Nephron progenitor cell (in vitro differentiated cells): ENCODE data around the gene RAF1.

Experiments used
- DNase-seq: peaks from one replicate; pipeline ENCODE4 v3.0.0; 2021
- H3K27ac Mint-ChIP-seq: 2 replicates; pipeline ENCODE4 v1.8.0; 2021; ENCODE audit warnings: mild to moderate bottlenecking, moderate library complexity, mixed read lengths
- H3K27me3 Mint-ChIP-seq: 2 replicates; pipeline ENCODE4 v1.8.0; 2021; ENCODE audit warnings: mild to moderate bottlenecking, low read depth, mixed read lengths; ENCODE audit not compliant: poor library complexity
- H3K36me3 Mint-ChIP-seq: 2 replicates; pipeline ENCODE4 v1.8.0; 2021; ENCODE audit warnings: low read depth, mixed read lengths
- H3K4me1 Mint-ChIP-seq: 2 replicates; pipeline ENCODE4 v1.8.0; 2021; ENCODE audit warnings: mixed read lengths
- H3K4me3 Mint-ChIP-seq: 2 replicates; pipeline ENCODE4 v1.8.0; 2021; ENCODE audit warnings: mild to moderate bottlenecking, moderate library complexity, mixed read lengths
- H3K9me3 Mint-ChIP-seq: 2 replicates; pipeline ENCODE4 v1.8.0; 2021; ENCODE audit warnings: mild to moderate bottlenecking, moderate library complexity, mixed read lengths
- TF ChIP-seq, protein P1 (sequence below): fragments of 200-600 bp; sonication (generic); IDR thresholded peaks from 2 replicates; pipeline ENCODE4 v1.5.0; 2021; ENCODE audit warnings: antibody characterized with exemption

RAF1 gene

DNA sequence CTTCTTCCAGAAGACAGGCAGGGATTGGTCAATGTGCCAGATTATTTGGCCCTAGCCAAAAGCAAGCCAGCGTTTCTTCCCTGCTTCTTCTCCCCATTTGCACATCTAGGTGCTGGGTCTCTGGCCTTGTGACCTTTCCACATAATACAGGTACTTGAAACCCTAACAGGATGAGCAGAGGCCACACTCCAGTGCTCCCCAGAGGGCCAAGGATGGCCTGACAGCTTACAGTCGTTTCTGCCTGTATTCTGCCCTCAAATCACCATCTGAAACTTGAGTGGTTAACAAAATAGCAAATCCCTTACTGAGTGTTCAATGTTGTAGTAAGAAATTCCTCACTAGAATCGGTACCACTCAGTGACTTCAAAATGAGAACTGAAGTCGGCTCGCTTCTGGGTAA, 77.9 kb downstream of the RAF1 start:
- H3K36me3 Mint-ChIP-seq, result peaks cover 62% of the 10 kb centered on the region
- no peak overlapping the region for H3K4me3 Mint-ChIP-seq
- no peaks in the 10 kb centered on the region for H3K27me3 Mint-ChIP-seq
- peak overlapping the region; percentile 73 for H3K27ac Mint-ChIP-seq
- peaks cover 6% of the 10 kb centered on the region for H3K4me1 Mint-ChIP-seq
- no peaks in the 10 kb centered on the region for H3K9me3 Mint-ChIP-seq
- DNase-seq, result no peak
- TF ChIP-seq, protein P1, sequence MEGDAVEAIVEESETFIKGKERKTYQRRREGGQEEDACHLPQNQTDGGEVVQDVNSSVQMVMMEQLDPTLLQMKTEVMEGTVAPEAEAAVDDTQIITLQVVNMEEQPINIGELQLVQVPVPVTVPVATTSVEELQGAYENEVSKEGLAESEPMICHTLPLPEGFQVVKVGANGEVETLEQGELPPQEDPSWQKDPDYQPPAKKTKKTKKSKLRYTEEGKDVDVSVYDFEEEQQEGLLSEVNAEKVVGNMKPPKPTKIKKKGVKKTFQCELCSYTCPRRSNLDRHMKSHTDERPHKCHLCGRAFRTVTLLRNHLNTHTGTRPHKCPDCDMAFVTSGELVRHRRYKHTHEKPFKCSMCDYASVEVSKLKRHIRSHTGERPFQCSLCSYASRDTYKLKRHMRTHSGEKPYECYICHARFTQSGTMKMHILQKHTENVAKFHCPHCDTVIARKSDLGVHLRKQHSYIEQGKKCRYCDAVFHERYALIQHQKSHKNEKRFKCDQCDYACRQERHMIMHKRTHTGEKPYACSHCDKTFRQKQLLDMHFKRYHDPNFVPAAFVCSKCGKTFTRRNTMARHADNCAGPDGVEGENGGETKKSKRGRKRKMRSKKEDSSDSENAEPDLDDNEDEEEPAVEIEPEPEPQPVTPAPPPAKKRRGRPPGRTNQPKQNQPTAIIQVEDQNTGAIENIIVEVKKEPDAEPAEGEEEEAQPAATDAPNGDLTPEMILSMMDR, result no peak

DNA sequence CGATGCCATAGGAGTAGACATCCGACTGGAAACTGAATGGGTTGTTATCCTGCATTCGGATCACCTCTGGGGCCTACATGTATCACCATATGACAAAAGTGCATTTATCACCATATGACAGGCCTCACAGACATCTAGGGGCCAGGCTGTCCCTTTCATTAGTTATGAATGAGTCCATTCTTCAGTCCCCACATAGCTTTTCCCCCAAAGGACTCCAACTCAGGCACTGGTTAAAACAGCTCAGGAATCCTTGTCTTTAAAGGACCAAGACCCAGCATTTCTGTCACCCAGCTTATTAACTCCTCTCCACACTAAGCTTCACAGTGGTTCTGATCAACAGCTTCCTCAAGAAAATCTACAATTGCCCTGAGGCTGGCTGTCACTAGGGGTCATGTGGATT, 78.7 kb downstream of the RAF1 start:
- H3K36me3 Mint-ChIP-seq, result peaks cover 59% of the 10 kb centered on the region
- TF ChIP-seq, protein P1, result no peak

DNA sequence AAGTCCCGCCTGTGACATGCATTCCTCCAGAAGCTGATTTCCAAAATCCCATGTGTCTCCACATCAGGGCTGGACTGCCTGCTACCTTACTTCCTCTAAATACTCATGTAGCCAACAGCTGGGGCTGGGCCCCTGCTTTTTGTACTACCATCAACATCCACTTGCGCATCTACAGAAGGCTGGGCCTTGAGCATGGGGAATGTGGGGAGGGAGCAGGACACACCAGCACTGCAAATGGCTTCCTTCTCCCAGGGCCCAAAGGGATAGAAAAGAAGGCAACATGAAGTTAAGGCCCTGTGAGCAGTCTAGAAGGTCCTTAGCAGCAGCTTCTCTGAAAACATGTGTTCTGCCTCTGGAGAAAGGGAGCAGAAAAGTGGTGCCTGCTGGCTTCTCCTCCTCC, 79.8 kb downstream of the RAF1 start:
- no peaks in the 10 kb centered on the region for H3K27me3 Mint-ChIP-seq
- no peak for DNase-seq
- peaks cover 6% of the 10 kb centered on the region for H3K4me1 Mint-ChIP-seq
- H3K9me3 Mint-ChIP-seq, result no peaks in the 10 kb centered on the region
- H3K4me3 Mint-ChIP-seq, result no peak overlapping the region
- peak overlapping the region; percentile 73 for H3K27ac Mint-ChIP-seq
- TF ChIP-seq, protein P1, result no peak
- H3K36me3 Mint-ChIP-seq, result peaks cover 63% of the 10 kb centered on the region

More for the DNA sequence above, 78.7 kb downstream of the RAF1 start:
- no peaks in the 10 kb centered on the region for H3K9me3 Mint-ChIP-seq
- H3K4me1 Mint-ChIP-seq, result peaks cover 6% of the 10 kb centered on the region
- H3K4me3 Mint-ChIP-seq, result no peak overlapping the region
- DNase-seq, result no peak
- peak overlapping the region; percentile 73 for H3K27ac Mint-ChIP-seq
- no peaks in the 10 kb centered on the region for H3K27me3 Mint-ChIP-seq

DNA sequence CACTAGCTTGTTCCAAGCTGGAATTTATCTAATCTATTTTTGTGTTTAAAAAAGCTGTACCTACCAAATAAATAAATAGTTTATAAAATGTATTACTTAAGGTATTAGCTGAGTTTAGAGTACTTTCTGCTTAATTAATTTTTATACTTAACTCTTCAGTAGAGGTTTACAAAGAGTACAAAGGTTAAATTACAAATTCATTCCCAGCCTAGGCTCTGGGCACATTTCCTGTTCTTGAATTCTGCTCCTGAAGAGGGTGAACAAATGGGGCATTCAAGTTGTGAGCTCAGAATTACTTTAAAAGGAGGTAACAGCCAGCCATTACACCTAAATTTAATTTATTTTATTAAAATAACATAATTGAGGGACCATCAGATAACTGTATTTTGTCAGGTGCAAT, 80.6 kb downstream of the RAF1 start:
- Mint-ChIP-seq H3K27ac (no peak overlapping the region), H3K36me3 (peaks cover 62% of the 10 kb centered on the region), H3K9me3 (no peaks in the 10 kb centered on the region), H3K4me3 (no peak overlapping the region), H3K4me1 (peaks cover 6% of the 10 kb centered on the region), H3K27me3 (no peaks in the 10 kb centered on the region)
- TF ChIP-seq, protein P1, result no peak
- DNase-seq, result no peak

DNA sequence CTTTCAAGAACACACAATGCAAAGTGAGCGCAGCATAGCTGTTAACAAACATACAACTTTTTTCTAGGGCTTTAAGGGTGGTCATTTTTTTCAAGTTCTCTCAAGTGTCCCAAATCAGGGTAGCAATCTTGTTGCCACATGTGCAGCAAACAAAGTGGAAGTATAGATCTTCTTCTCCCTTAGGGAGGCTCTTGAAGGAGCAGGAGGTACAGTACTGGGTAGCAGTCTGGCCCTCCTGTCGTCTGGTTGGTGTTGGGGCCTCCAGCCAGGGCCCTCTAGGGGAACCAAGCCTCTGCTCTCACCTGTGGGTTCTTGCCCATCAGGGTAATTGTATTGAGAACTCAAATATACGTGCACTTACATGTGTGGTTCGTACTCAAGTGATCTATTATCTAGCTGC, 81.2 kb downstream of the RAF1 start:
- peaks cover 65% of the 10 kb centered on the region for H3K36me3 Mint-ChIP-seq
- TF ChIP-seq, protein P1, result no peak
- no peaks in the 10 kb centered on the region for H3K9me3 Mint-ChIP-seq
- H3K4me3 Mint-ChIP-seq, result no peak overlapping the region
- H3K27ac Mint-ChIP-seq, result no peak overlapping the region
- peaks cover 6% of the 10 kb centered on the region for H3K4me1 Mint-ChIP-seq
- no peaks in the 10 kb centered on the region for H3K27me3 Mint-ChIP-seq
- DNase-seq, result no peak

DNA sequence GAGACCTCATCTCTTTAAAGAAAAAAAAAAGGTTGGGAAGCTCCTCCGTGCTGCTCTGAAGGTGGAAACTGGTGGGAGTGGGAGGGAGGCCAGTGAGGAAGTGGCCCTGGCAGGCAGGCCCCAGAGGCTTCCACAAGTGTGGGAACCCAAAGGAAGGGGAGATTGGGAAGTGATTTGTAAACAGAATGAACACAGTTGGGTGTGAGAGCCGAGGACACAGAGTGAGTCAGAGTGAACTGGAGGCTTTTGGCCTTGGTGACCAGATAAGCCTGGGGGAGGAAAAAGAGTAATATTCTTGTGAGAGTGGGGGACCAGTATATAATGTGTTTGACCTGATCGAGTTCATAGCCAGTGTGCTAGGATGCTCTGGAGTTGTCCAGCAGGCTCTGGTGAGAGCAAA, 84.0 kb downstream of the RAF1 start:
- TF ChIP-seq, protein P1, result no peak
- Mint-ChIP-seq H3K27ac (peak overlapping the region; percentile 88), H3K36me3 (peaks cover 74% of the 10 kb centered on the region), H3K27me3 (no peaks in the 10 kb centered on the region), H3K4me3 (no peak overlapping the region), H3K4me1 (no peaks in the 10 kb centered on the region), H3K9me3 (no peaks in the 10 kb centered on the region)
- DNase-seq, result no peak
